ENCODE results near the gene CFAP126.
A peak's percentile ranks its signal among the peaks of the same experiment; 100 is the strongest.

Gene CFAP126

GRCh38 chr1:161379071-161379470 is 11.4 kb upstream of the CFAP126 start:
- DNase-seq, result no peak

DNA sequence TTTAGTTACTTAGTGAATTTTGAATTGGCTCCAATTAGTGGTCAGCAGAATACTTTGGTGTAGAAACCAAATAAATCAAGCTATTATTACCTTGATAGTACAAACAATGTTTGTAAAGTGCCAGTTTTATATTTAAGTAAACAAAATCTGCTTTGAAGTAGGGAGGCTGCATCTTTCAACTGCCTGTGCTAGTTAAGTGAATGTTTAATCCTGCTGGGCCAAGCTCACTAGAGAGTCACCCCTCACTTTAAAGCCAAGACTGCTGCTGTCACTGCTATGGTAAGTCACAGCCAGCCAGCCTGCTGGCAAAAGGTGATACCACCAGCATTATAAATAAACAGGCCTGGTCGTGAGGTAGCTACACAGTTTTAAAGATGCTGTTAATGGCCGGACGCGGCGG is 10.3 kb upstream of the CFAP126 start:
- DNase-seq, result no peak

- DNase-seq, result peak; percentile 31
These were observed 6.7 kb upstream of the CFAP126 start for GRCh38 chr1:161374373-161374772.

DNA sequence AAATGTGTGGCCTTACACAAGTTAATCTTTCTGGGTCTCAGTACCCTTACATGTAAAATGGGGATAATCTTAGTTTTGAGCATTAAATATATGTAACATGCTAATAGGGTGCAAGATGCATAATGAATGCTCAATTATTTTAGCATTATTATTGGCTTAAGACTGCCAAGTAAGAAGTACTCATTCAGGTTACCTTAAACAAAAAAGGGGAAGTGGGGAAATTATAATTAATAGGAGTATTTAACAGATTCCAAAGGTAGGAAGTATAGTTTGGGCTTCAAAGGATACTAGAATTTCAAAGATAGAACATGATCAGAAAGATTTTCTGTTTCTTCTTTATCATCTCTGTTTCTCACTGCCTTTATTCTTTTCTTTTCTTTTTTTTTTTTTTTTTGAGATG is 5.8 kb upstream of the CFAP126 start:
- no peak for DNase-seq

GRCh38 chr1:161365207-161365606 is 2.5 kb downstream of the CFAP126 start:
- DNase-seq, result no peak

DNA sequence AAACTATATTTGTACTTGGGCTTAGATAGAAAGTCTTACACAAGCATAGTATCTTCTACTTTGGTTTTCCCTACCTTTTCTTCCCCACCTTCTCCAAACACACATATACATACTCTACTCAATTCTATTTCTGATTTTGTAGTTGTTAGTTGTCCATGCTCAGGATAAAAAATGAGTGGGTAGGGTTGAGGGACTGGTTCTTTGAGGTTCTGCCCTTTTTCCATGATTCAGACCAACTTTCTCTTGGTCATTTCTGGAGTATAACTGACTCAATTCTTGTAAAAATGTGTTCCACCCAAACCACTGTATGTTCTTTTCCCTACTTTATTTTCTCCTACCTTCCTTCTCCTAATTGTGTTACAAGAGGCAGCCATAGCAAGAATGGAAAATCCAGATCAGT is 3.3 kb downstream of the CFAP126 start:
- DNase-seq, result no peak

- no peak for DNase-seq
These were observed 8.4 kb downstream of the CFAP126 start for GRCh38 chr1:161359291-161359690.

GRCh38 chr1:161357073-161357472 is 10.6 kb downstream of the CFAP126 start:
- no peak for DNase-seq

DNA sequence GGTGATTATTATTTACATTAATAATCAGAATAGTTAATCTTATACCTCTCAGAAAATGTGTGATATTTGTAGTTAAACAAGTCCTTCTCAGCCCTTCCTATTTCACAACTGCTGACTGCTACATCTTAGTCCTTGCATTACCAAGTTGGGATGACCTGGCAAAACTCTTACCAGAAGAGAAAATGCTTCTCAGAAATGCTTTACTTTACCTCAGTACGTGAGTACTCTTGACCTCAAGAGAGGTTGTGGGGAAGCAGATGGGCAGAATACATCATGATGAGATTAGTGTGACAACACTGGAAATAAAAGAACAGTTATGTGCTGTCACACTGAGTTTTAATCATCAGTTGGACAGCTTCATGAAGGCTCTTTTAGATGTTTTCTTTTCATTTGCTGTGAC is 16.2 kb downstream of the CFAP126 start:
- DNase-seq, result peak; percentile 81

DNA sequence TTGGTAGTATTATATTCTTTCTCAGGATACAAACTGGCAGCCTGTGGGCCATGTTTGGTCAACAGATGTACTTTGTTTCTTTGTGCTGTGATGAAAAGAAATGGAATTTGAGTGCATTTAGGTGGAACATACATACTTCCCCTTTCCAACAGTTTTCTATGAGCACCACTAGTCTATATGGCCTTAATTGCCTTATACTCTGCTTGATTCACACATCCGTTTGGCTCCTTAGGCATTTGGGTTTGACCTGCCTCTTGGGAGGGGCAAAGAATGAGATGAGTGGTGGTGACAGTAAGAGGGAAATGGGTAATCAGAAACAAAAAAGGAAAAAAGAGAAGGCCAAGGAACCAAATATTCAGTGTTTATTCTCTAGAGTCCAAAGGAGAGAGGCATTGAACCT is 17.0 kb downstream of the CFAP126 start:
- DNase-seq, result peak; percentile 40

- no peak for DNase-seq
These were observed 24.9 kb downstream of the CFAP126 start for GRCh38 chr1:161342821-161343220.

- no peak for DNase-seq
These were observed 25.5 kb downstream of the CFAP126 start for GRCh38 chr1:161342177-161342576.

DNA sequence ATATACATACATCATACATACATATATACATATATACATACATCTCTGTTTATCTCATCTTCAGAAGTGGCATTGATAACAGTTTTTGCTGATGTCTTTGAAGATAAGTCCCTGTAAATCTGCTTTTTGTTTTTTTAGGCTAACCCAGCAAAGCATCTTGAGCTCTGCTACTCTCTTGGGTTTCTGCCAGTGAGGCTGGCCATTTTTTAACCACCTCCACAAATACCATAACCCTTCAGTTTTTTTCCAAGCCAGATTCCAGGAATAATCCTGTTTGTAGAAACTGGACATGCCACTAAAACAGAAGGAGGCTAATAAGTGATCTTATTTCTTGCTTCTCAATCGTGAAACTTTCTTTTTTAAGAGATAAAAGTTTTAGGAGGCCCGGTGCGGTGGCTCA is 31.9 kb downstream of the CFAP126 start:
- DNase-seq, result no peak

DNA sequence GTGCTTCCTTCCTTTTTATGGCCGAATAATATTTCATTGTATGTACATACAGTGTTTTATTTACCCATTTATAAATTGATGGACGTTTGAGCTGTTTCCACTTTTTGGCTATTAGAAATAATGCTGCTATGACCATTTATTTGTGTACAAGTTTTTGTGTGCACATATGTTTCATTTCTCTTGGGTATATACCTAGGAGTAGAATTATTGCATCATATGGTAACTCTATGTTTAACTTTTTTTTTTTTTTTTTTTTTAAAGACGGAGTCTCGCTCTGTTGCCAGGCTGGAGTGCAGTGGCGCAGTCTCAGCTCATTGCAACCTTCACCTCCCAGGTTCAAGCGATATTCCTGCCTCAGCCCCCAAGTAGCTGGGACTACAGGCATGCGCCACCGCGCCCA is 34.5 kb downstream of the CFAP126 start:
- DNase-seq, result no peak

DNA sequence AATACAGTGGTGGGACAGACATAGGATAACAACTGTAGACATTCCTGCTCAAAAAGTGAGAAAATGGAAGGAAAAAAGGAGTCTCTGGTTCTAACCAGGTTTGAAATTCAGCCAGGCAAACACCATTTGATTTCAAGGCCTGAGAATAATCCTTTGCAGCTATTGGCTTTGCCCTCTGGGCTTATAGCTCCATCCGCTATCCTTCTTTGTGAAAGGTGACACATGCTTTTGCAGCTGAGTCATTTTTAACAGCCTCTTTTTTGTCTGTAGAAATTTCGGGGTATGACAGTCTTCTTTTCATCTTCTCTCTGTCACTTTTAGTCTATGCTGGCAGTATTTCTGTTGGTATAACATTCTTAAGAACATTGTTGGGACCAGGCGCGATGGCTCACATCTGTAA is 37.3 kb downstream of the CFAP126 start:
- no peak for DNase-seq

DNA sequence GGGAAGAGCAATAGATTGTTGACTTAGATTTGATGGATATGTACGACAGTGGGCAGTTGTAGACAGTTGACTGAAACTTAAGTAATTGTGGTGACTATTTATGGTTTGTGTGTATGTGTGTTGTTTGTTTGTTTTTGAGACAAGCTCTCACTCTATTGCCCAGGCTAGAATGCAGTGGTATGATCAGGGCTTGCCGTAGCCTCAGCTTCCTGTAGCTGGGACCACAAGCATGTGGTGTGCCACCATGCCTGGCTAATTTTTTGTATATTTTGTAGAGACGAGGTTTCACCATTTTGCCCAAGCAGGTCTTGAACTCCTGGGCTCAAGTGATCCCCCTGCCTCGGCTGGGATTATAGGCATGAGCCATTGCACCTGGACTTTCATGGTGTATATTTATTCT is 43.7 kb downstream of the CFAP126 start:
- no peak for DNase-seq

- peak; percentile 94 for DNase-seq
These were observed 51.6 kb downstream of the CFAP126 start for GRCh38 chr1:161315841-161316674.
